HFF-Myc (cell line): Measurements from ENCODE around the gene PRR12.

Experiments
- DNase-seq: peaks from one replicate; pipeline ENCODE4 v3.0.0-alpha.2; 2011; ENCODE audit warnings: low read depth; ENCODE audit errors: extremely low read depth
- H3K4me3 ChIP-seq: replicated peaks from 2 replicates; pipeline ENCODE4 v1.5.1; 2011; ENCODE audit warnings: low read depth, mild to moderate bottlenecking, control low read depth, low read length
- TF ChIP-seq, protein P1 (sequence below): IDR thresholded peaks from 2 replicates; pipeline ENCODE4 v1.5.1; 2012; ENCODE audit warnings: mild to moderate bottlenecking, low read depth, low read length, control low read depth; ENCODE audit errors: missing control alignments

PRR12 gene

DNA sequence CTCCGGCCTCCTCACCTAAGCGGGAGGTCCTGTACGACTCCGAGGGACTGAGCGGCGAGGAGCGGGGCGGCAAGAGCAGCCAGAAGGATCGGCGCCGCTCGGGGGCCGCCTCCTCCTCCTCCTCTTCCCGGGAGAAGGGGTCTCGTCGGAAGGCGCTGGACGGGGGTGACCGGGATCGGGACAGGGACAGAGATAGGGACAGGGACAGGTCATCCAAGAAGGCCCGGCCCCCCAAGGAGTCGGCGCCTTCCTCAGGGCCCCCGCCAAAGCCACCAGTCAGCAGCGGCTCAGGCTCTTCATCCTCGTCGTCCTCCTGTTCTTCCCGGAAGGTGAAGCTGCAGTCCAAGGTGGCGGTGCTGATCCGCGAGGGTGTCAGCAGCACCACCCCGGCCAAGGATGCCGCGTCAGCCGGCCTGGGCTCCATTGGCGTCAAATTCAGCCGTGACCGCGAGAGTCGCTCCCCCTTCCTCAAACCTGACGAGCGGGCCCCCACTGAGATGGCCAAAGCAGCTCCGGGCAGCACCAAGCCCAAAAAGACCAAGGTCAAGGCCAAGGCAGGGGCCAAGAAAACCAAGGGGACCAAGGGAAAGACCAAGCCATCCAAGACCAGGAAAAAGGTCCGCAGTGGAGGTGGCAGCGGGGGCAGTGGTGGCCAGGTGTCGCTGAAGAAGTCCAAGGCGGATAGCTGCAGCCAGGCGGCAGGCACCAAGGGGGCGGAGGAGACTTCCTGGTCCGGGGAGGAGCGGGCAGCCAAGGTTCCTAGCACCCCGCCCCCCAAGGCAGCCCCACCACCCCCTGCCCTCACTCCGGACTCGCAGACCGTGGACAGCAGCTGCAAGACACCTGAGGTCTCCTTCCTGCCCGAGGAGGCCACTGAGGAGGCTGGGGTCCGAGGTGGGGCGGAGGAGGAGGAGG lies 61.8 kb downstream of the PRR12 start:
- TF ChIP-seq, protein P1, sequence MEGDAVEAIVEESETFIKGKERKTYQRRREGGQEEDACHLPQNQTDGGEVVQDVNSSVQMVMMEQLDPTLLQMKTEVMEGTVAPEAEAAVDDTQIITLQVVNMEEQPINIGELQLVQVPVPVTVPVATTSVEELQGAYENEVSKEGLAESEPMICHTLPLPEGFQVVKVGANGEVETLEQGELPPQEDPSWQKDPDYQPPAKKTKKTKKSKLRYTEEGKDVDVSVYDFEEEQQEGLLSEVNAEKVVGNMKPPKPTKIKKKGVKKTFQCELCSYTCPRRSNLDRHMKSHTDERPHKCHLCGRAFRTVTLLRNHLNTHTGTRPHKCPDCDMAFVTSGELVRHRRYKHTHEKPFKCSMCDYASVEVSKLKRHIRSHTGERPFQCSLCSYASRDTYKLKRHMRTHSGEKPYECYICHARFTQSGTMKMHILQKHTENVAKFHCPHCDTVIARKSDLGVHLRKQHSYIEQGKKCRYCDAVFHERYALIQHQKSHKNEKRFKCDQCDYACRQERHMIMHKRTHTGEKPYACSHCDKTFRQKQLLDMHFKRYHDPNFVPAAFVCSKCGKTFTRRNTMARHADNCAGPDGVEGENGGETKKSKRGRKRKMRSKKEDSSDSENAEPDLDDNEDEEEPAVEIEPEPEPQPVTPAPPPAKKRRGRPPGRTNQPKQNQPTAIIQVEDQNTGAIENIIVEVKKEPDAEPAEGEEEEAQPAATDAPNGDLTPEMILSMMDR, result no peak
- H3K4me3 ChIP-seq, result no peak overlapping the region
- DNase-seq, result no peak

- TF ChIP-seq, protein P1, result no peak
Observed at GRCh38 chr19:49653466-49653806, 62.5 kb downstream of the PRR12 start.

GRCh38 chr19:49654581-49654980 lies 63.6 kb downstream of the PRR12 start:
- H3K4me3 ChIP-seq, result no peak overlapping the region
- TF ChIP-seq, protein P1, result no peak
- DNase-seq, result no peak

More at GRCh38 chr19:49653466-49653806, 62.5 kb downstream of the PRR12 start:
- DNase-seq, result no peak
- no peak overlapping the region for H3K4me3 ChIP-seq

DNA sequence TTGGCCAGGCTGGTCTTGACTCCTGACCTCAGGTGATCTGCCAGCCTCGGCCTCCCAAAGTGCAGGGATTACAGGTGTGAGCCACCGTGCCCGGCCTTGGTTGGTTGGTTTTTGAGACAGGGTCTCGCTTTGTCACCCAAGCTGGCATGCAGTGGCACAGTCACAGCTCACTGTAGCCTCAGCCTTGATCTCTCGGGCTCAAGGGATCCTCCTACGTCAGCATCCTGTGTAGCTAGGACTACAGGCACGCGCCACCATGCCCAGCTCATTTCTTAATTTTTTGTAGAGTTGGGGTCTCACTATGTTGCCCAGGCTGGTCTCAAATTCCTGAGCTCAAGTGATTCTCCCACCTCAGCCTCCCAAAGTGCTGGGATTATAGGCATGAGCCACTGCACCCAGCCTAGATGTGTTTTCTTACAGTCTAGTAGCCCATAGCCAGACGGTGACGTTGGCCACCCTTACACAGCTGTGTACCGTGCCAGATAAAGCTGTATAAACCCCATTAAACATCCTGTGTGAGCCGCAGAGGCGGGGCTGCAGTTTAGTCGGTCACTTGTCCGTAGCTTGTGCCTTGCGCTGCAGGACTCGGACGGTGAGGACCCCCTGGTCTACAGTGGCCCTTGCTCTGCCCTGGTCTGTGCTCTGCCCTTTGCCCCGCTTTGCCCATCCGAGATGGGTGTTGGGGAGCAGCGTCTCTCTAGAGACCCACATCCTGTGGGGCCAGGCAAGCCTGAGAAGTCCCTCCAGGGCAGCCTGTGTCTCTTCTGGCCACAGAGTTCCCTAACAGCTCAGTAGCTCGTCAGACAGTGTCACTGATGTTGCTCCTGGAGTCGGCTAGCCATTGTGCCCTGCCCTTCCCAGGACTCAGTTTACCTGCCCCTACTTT lies 64.8 kb downstream of the PRR12 start:
- no peak overlapping the region for H3K4me3 ChIP-seq
- DNase-seq, result no peak
- TF ChIP-seq, protein P1, result no peak

DNA sequence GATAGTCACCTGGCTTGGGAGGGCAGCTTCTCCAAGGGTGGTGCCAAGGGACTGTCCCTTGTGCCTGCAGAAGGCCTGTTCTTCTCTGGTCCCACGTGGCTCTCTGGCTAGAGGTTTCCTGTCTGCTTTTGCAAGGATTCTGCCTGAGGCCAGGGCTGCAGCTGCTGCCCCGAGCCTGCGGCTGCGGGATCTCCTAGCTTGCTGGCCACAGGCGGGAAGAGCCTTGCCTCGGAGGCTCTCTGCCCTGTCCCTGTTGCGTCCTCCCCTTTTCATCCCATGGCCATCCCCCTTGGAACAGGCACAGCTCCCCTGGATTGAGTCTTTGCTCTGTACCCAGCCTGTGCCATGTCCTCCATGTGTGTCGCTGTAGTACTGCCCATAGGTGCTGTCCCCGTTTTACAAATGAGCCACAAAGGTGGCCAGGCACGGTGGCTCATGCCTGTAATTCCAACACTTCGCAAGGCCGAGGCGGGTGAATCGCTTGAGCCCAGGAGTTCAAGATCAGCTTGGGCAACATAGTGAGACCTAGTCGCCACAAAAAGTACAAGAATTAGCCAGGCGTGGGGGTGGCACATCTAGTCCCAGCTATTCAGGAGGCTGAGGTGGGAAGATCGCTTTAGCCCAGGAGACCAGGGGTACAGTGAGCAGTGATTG lies 65.6 kb downstream of the PRR12 start:
- no peak overlapping the region for H3K4me3 ChIP-seq
- TF ChIP-seq, protein P1, result no peak
- DNase-seq, result no peak

GRCh38 chr19:49657493-49658138 lies 66.6 kb downstream of the PRR12 start:
- no peak overlapping the region for H3K4me3 ChIP-seq
- no peak for DNase-seq
- TF ChIP-seq, protein P1, result no peak
